Hematopoietic multipotent progenitor cell (in vitro differentiated cells): ENCODE data around the gene TENM4. TPM values are rescaled to one million over a fixed set of nuclear protein-coding genes. Genes with fewer than 3 reads are reported as not detected.
"Not testable (repeated sequence)": the region's sequence is repeated elsewhere in the genome, so short reads cannot be mapped to it uniquely, and the experiment has no call there.

Experiments used
- DNase-seq, 3 donors: peaks; one replicate each; pipeline ENCODE4 v3.0.0-alpha.2; 2011 to 2015; ENCODE audit warnings: low read depth in 2 of 3, low spot score in 2 of 3
- total RNA-seq: library from RNA; depleted of rRNA; stranded (reverse); fragments of >200 nt; gene quantifications from one replicate; pipeline ENCODE4 v1.2.3, GENCODE V29; 2012

TENM4 gene
- total RNA-seq, 1 donor, result under 0.01 TPM

DNA sequence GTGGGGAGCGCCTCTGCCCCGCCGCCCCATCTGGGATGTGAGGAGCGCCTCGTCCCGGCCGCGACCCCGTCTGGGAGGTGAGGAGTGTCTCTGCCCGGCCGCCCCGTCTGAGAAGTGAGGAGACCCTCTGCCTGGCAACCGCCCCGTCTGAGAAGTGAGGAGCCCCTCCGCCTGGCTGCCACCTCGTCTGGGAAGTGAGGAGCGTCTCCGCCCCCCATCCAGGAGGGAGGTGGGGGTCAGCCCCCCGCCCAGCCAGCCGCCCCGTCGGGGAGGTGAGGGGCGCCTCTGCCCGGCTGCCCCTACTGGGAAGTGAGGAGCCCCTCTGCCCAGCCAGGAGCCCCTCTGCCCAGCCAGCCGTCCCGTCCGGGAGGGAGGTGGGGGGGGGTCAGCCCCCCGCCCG lies 249.1 kb downstream of the TENM4 start:
- not testable (repeated sequence) for DNase-seq

GRCh38 chr11:79190553-79190952 lies 250.3 kb downstream of the TENM4 start:
- not testable (repeated sequence) for DNase-seq

DNA sequence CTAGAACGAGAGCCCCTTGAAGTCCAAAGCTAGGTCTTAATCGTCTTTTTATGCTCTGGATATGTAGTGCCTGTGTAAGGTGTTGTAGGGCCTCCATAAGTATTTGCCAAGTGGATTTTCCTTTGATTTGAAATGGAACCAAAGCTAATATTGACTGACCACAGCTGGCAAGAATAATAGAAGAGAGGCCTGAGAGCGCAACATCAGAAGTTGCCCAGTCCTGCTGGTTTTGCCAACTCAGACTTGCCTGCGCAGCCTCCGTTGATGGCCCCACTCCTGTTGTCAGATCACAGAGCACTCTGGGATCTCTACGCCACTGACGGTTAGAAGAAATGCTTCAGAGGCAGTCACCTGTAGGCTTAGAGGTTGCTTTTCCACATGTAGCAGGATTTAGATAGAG lies 251.2 kb downstream of the TENM4 start:
- DNase-seq, result no peak

DNA sequence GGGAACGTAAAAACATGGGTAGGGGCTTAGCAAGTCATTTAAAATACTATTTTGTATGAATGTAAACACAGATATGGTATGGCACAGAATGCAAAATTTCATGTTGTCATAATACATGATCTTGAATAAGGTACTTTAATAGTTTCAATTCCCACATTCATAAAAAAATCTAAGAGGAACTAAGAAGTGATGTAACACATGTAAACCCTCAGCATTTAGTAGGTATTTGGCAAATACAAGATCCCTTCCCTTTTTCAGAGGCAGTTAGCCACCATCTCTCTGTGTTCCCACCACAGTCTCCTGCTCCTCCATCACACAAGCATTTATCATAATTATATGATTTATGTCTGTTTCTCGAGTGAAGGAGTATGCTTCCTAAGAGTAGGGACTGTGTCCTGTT lies 251.8 kb downstream of the TENM4 start:
- DNase-seq, result no peak

- DNase-seq, result no peak
Measured at GRCh38 chr11:79186669-79187068, 254.2 kb downstream of the TENM4 start.

GRCh38 chr11:79185351-79185750 lies 255.5 kb downstream of the TENM4 start:
- DNase-seq, result no peak

GRCh38 chr11:79184285-79184684 lies 256.5 kb downstream of the TENM4 start:
- DNase-seq, result no peak

DNA sequence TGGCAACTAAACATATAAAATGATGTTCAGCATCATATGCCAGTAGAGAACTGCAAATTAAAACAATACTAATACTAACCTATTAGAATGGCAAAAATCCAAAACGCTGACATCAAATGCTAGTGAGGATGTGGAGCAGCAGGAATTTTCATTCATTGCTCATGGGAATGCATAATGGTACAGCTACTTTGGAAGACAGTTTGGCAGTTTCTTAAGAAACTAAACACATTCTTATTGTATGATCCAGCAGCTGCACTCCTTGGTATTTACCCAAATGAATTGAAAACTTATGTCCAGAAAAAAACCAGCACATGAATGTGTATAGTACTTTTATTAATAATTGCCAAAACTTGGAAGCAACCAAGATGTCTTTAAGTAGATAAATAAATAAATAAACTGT lies 258.0 kb downstream of the TENM4 start:
- DNase-seq, result no peak

- no peak for DNase-seq
Measured at GRCh38 chr11:79179087-79179486, 261.7 kb downstream of the TENM4 start.

- DNase-seq, result no peak
Measured at GRCh38 chr11:79174045-79175008, 266.5 kb downstream of the TENM4 start.

DNA sequence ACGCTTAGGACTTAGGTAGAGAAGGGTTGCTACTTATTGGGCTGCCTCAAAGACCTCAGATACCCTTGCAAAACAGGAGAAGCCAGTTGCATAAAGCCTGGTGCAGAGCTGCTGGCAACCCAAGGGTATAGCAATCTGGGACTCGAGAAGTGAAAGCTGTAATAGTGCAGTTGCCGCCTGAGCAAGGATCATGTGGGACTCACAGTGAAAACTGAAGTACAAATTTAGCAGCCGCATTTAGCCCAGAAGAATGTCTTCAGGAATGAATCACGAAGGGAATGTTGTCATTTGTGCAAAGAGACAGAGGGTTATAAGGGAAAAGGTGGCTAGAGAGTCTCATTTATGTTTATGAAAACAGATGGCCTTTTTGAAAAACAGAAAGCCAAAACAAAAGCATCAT lies 267.2 kb downstream of the TENM4 start:
- DNase-seq, result no peak

GRCh38 chr11:79170321-79170720 lies 270.5 kb downstream of the TENM4 start:
- DNase-seq, result no peak

DNA sequence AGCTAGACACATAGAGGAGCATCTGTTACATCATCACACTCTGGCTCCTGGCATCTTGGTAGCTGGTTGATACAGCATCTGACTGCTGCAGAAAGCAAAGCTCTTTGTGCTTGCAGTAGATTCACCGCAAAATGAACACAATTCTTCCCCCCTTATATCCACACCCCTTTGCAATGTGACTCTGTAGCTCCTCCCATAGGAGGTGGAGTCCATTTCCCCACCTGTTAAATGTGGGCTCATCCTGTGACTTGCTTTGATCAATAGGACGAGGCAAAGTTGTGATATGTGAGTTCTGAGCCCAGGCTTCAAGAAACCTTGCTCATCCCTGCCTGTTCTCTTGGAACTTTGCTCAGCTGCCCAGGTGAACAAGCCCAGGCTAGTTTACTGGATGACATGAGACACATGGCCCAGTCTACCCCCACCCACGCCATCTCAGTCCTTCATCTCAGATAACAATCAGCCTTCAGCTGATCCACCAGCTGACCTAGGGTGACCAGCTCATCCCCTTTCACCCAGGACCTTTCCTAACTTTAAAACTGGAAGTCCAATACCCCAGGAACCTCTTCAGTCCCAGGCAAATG lies 272.2 kb downstream of the TENM4 start:
- no peak for DNase-seq

DNA sequence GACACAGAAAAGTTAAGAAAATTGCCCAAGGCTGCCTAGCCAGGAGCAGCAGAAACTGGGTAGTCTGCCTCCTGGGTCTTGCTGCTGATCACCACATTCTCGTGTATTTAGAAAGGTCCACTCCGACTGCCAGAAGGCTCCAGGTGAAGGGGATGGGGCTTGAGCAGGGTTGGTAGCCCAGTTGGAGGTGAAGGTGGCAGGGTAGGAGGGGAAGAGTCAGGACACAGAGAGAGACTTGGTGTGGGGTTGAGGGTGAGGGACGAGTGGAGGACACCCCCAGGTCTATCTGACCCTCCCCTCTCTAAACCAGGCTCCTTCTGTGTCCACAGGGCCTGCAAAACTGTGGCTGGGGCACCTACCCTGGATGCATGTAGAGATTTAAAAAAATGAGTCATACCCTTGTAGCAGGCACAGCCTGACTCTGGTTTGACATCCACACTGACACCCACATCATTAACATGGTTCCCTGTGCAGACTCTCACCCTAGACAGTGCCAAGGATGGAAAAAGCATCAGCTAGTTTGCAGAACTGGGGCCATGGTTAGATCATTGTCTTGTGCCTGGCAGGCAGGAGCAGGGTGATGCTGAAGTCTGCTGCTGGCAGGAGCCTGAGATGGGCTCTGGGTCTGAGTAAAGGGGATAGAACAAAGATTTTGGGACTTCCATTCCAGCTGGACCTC lies 273.2 kb downstream of the TENM4 start:
- DNase-seq, result no peak

DNA sequence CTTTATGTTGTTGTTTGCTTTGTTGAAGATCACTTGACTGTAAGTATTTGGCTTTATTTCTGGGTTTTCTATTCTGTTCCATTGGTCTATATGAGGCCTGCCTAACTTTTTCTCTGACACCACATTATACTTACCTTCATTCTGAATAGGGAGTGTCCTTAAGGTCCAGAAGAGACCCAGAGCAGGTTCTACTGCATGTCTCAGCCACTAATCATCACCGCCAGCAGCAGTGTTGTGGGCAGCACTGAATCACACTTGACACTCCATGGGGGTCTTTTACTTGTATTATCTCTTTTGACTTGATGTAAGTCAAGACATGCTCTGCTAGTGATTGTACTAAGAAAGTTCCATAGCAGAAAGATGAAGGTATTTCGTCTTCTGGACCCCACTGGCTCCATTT lies 274.9 kb downstream of the TENM4 start:
- no peak for DNase-seq

DNA sequence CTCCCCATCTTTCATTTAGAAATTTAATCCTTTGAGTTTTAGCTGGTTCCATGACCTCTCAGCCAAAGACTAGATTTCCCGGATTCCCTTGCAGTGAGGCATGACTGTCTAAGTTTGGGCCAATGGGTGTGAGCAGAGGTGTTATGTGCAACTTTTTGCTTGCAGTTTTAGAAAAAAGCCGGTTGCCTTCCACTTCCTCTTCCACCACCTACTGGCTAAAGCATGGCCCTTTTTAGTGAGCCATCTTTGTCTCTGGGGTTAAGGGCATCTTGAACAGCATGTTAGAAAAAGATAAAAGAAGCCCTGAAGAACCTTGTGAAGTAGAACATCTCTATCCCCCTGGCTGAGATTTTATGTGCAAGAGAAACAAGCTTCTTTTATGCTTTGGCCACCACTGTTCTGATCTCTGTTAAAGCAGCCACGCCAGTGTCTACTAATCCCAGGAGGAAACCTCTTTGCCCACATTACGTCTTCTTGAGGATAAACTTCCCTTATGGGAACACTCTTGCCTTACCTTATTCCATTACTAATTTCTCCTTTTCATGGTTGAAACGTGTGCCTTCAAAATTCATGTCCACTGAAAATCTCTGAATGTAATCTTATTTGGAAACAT lies 279.9 kb downstream of the TENM4 start:
- DNase-seq, result peak in 1 of 3 donors; percentile 10

GRCh38 chr11:79159657-79160450 lies 281.0 kb downstream of the TENM4 start:
- no peak for DNase-seq

- no peak for DNase-seq
Measured at GRCh38 chr11:79157738-79158137, 283.1 kb downstream of the TENM4 start.

DNA sequence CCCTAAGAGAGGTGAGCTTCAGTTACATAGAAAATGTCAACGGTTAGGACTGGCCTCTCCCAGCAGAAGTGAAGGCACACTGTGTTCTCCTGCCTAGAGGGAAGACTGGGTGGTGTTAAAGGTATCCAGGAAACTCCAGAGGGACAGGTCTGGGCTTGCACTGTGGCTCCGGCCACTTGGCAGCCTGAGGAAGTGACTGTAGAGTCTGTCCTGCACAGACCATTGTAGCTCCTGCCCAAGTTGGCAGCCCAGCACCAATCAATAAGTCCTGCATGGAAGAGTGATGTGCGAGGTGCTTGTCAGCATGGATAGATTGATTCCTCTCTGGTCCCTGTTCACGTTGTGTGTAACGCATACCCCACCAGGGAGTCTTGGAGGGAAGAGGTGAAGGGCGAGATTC lies 284.8 kb downstream of the TENM4 start:
- DNase-seq, result no peak

DNA sequence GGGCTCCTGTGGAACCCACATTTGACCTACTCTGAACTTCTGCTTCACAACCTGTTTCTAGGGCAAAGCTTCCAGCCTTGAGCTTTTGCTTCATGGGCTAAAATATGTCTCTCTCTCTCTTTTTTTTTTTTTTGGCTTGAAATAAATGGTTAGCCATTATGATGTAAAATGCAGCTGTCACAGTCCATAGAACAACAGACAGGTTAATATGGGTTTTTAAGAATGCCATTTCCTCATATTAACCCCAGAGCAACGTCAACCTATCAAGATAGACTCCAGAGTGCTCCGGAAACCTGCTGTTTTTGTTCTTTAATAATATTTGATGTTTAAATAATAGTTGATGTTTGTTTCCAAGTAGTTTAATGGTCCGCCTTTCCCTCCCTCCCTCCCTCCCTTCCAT lies 285.6 kb downstream of the TENM4 start:
- DNase-seq, result no peak
